ENCODE measurements around the gene DLG2. TPM values are rescaled to one million over a fixed set of nuclear protein-coding genes. Genes with fewer than 3 reads are reported as not detected.

Gene DLG2
- total RNA-seq, 1 donor: 1.3 TPM

- no peak overlapping the region for H3K4me3 ChIP-seq (ENCODE audit: low read depth, low read length)
- TF ChIP-seq, protein P1, sequence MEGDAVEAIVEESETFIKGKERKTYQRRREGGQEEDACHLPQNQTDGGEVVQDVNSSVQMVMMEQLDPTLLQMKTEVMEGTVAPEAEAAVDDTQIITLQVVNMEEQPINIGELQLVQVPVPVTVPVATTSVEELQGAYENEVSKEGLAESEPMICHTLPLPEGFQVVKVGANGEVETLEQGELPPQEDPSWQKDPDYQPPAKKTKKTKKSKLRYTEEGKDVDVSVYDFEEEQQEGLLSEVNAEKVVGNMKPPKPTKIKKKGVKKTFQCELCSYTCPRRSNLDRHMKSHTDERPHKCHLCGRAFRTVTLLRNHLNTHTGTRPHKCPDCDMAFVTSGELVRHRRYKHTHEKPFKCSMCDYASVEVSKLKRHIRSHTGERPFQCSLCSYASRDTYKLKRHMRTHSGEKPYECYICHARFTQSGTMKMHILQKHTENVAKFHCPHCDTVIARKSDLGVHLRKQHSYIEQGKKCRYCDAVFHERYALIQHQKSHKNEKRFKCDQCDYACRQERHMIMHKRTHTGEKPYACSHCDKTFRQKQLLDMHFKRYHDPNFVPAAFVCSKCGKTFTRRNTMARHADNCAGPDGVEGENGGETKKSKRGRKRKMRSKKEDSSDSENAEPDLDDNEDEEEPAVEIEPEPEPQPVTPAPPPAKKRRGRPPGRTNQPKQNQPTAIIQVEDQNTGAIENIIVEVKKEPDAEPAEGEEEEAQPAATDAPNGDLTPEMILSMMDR (IDR thresholded peaks at IDR 0.05; ENCODE audit: insufficient read depth, low read depth, low read length): no peak
- no peak for DNase-seq (ENCODE audit: low read depth)
Observed at GRCh38 chr11:83721263-83721662, 1905.9 kb downstream of the DLG2 start.

GRCh38 chr11:83720675-83721074 is 1906.5 kb downstream of the DLG2 start:
- H3K4me3 ChIP-seq (ENCODE audit: low read depth, low read length): no peak overlapping the region
- TF ChIP-seq, protein P1 (IDR thresholded peaks at IDR 0.05; ENCODE audit: insufficient read depth, low read depth, low read length): no peak
- DNase-seq (ENCODE audit: low read depth): no peak

DNA sequence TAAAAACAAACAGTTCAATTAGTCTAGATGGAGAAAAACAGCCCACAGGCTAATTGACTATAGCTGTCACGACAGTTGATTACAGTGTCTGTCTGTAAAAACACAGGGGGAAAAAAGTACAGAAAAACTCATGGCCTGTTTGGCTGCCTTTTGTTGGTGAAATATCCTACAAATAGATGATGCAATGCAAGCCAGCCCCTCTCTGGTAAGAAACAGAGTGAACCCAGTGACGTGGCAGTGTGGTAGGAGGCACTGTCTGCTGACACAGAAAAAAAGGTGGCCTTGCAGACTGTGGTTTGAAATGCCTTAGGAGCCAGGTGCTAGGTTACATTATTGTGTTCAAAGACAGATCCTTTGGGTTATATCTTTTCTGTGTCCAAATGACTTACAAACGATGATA is 1909.6 kb downstream of the DLG2 start:
- peak; percentile 28 for DNase-seq (ENCODE audit: low read depth)
- no peak overlapping the region for H3K4me3 ChIP-seq (ENCODE audit: low read depth, low read length)
- TF ChIP-seq, protein P1 (IDR thresholded peaks at IDR 0.05; ENCODE audit: insufficient read depth, low read depth, low read length): no peak

GRCh38 chr11:83715927-83716535 is 1911.1 kb downstream of the DLG2 start:
- DNase-seq (ENCODE audit: low read depth): peak; percentile 7
- TF ChIP-seq, protein P1 (IDR thresholded peaks at IDR 0.05; ENCODE audit: insufficient read depth, low read depth, low read length): no peak
- H3K4me3 ChIP-seq (ENCODE audit: low read depth, low read length): no peak overlapping the region

DNA sequence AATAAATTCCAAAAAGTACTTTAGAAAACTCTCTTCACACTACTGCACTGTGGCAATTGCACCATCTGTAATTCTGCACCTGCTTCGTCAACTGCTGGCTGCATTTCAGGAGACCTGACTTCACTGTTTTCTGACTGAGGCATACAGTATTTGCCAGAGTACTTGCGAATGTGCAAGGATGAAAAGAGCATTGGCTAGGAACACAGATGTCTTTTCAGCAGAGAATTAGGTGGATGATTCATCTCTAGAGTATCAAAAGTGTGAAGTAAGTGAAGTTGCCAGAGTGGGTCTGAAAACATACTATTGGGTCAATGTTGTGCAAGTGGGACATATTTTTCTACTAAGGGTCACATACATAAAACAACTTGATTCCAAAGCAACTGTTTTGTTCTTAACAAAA is 1913.4 kb downstream of the DLG2 start:
- TF ChIP-seq, protein P1 (IDR thresholded peaks at IDR 0.05; ENCODE audit: insufficient read depth, low read depth, low read length): no peak
- no peak overlapping the region for H3K4me3 ChIP-seq (ENCODE audit: low read depth, low read length)
- peak; percentile 76 for DNase-seq (ENCODE audit: low read depth)

- DNase-seq (ENCODE audit: low read depth): no peak
- H3K4me3 ChIP-seq (ENCODE audit: low read depth, low read length): no peak overlapping the region
- TF ChIP-seq, protein P1 (IDR thresholded peaks at IDR 0.05; ENCODE audit: insufficient read depth, low read depth, low read length): no peak
Observed at GRCh38 chr11:83711106-83711527, 1916.0 kb downstream of the DLG2 start.

DNA sequence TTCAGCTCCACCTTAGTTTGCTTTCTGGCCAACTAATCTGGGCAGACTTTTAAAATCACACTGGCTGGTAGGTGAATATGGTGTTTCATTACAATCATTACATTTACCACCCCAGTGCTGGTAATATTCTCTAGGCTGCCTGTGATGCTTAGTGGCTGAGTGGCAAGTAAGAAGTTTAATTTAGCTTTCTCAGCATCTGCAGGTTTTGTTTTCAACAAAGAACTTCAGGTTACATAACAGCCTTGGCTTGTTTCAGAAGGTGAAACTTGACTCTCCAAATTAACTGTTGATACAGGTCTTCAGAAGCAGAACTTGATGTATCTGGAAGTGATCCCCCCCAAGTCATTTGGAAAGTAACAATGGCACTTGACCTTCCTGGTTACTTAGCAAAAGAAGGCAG is 1917.7 kb downstream of the DLG2 start:
- TF ChIP-seq, protein P1 (IDR thresholded peaks at IDR 0.05; ENCODE audit: insufficient read depth, low read depth, low read length): no peak
- no peak overlapping the region for H3K4me3 ChIP-seq (ENCODE audit: low read depth, low read length)
- no peak for DNase-seq (ENCODE audit: low read depth)
